ENCODE results near the gene FPGS. TPM values are rescaled to one million over a fixed set of nuclear protein-coding genes. Genes with fewer than 3 reads are reported as not detected.
"Not testable (repeated sequence)": the region's sequence is repeated elsewhere in the genome, so short reads cannot be mapped to it uniquely, and the experiment has no call there.

FPGS gene
- total RNA-seq, 4 donors from 2014 or later = 36.1 to 56.3 (median 50.1) TPM

GRCh38 chr9:127754099-127755060, 48.3 kb upstream of the FPGS start:
- H3K9me3 ChIP-seq = no peaks in the 10 kb centered on the region
- TF ChIP-seq POLR2A (IDR thresholded peaks at IDR 0.05; ENCODE audit: low read depth) (no peak), EP300 (IDR thresholded peaks at IDR 0.05) (no peak), POLR2AphosphoS5 (IDR thresholded peaks at IDR 0.05) (no peak), CTCF (IDR thresholded peaks at IDR 0.05) (no peak)
- peaks cover 0 to 36% (median 9%) of the 10 kb centered on the region in 4 donors for H3K36me3 ChIP-seq
- peaks cover 0 to 77% (median 21%) of the 10 kb centered on the region in 4 donors for H3K27me3 ChIP-seq
- 37% methylated on average over 43 of the region's 86 CpGs for WGBS
- DNase-seq (ENCODE audit: extremely low spot score) = no peak
- intact Hi-C loops (cut with DNase I) = no loop called here
- peaks cover 17 to 20% (median 17%) of the 10 kb centered on the region in 4 donors for H3K4me1 ChIP-seq
- peak overlapping the region in 3 of 4 donors; percentile 15 to 34 (median 16) for H3K4me3 ChIP-seq
- H3K27ac ChIP-seq (replicated peaks in 1 of 4) = peak overlapping the region in 3 of 4 donors; percentile 6 to 43 (median 14)

GRCh38 chr9:127755061-127756060, 47.3 kb upstream of the FPGS start:
- DNase-seq (ENCODE audit: extremely low spot score) = no peak
- Histone ChIP-seq H3K27me3 (peaks cover 0 to 79% (median 21%) of the 10 kb centered on the region in 4 donors), H3K4me1 (peaks cover 17 to 27% (median 18%) of the 10 kb centered on the region in 4 donors), H3K36me3 (peaks cover 0 to 31% (median 2%) of the 10 kb centered on the region in 4 donors), H3K27ac (replicated peaks in 1 of 4) (peak overlapping the region in 3 of 4 donors; percentile 6 to 43 (median 14)), H3K4me3 (peak overlapping the region in 3 of 4 donors; percentile 15 to 34 (median 16)), H3K9me3 (no peaks in the 10 kb centered on the region)
- intact Hi-C loops (cut with DNase I) = no loop called here
- whole genome bisulfite sequencing = 78% methylated on average over 9 of the region's 61 CpGs
- TF ChIP-seq CTCF (IDR thresholded peaks at IDR 0.05) (no peak), POLR2AphosphoS5 (IDR thresholded peaks at IDR 0.05) (no peak), EP300 (IDR thresholded peaks at IDR 0.05) (no peak), POLR2A (IDR thresholded peaks at IDR 0.05; ENCODE audit: low read depth) (no peak)

- peaks cover 0 to 30% (median 0%) of the 10 kb centered on the region in 4 donors for H3K36me3 ChIP-seq
- intact Hi-C loops (cut with DNase I) = no loop called here
- WGBS = 90% methylated on average over 3 of the region's 3 CpGs
- H3K4me3 ChIP-seq = no peak overlapping the region
- H3K27me3 ChIP-seq = peaks cover 0 to 82% (median 21%) of the 10 kb centered on the region in 4 donors
- H3K9me3 ChIP-seq = no peaks in the 10 kb centered on the region
- no peak for DNase-seq (ENCODE audit: extremely low spot score)
- no peak for TF ChIP-seq EP300 (IDR thresholded peaks at IDR 0.05)
- no peak for TF ChIP-seq POLR2A (IDR thresholded peaks at IDR 0.05; ENCODE audit: low read depth)
- no peak for TF ChIP-seq CTCF (IDR thresholded peaks at IDR 0.05)
- no peak for TF ChIP-seq POLR2AphosphoS5 (IDR thresholded peaks at IDR 0.05)
- no peak overlapping the region for H3K27ac ChIP-seq (replicated peaks in 1 of 4)
- H3K4me1 ChIP-seq = peaks cover 17 to 30% (median 21%) of the 10 kb centered on the region in 4 donors
Observed at GRCh38 chr9:127756233-127756632, 46.4 kb upstream of the FPGS start.

GRCh38 chr9:127756776-127757175, 45.9 kb upstream of the FPGS start:
- DNase-seq (ENCODE audit: extremely low spot score); intact Hi-C loops (cut with DNase I): not testable (repeated sequence)
- WGBS = 84% methylated on average over 11 of the region's 11 CpGs

More at GRCh38 chr9:127756776-127757175, 45.9 kb upstream of the FPGS start:
- H3K36me3 ChIP-seq = peaks cover 0 to 26% (median 0%) of the 10 kb centered on the region in 4 donors
- not testable (repeated sequence) for H3K27ac ChIP-seq (replicated peaks in 1 of 4); H3K9me3 ChIP-seq; H3K4me3 ChIP-seq
- peaks cover 21 to 30% (median 27%) of the 10 kb centered on the region in 4 donors for H3K4me1 ChIP-seq
- peaks cover 0 to 82% (median 21%) of the 10 kb centered on the region in 4 donors for H3K27me3 ChIP-seq
